Measurements from ENCODE around the gene PPIL6. TPM values are rescaled to one million over a fixed set of nuclear protein-coding genes. Genes with fewer than 3 reads are reported as not detected.

Gene PPIL6
- total RNA-seq, 2 experiments from 2014 or later = 0.17 to 0.22 TPM

DNA sequence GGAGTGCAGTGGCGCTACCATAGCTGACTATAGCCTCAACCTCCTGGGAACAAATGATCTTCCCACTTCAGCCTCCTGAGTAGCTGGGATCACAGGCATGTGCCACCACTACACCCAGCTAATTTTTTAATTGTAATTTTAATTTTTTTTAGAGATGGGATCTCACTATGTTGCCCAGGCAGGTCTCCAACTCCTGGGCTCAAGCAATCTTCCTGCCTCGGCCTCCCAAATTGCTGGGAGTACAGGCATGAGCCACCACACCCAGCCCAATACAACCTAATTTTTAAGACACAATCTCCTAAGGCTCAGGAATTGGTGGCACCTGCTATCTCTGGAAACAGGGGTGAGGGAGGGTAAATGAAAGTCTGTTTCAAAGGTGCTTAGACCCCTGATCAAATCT is 36.8 kb upstream of the PPIL6 start:
- no peaks in the 10 kb centered on the region for H3K27me3 Mint-ChIP-seq
- CTCF ChIA-PET = no interaction called here
- H3K4me3 Mint-ChIP-seq = no peak overlapping the region
- H3K36me3 Mint-ChIP-seq (ENCODE audit: low read depth) = peaks cover 91% of the 10 kb centered on the region
- DNase-seq = no peak
- H3K27ac Mint-ChIP-seq = peak overlapping the region; percentile 80
- POLR2A ChIA-PET = no interaction called here
- H3K4me1 Mint-ChIP-seq = peaks cover 81% of the 10 kb centered on the region
- H3K9me3 Mint-ChIP-seq = no peaks in the 10 kb centered on the region

DNA sequence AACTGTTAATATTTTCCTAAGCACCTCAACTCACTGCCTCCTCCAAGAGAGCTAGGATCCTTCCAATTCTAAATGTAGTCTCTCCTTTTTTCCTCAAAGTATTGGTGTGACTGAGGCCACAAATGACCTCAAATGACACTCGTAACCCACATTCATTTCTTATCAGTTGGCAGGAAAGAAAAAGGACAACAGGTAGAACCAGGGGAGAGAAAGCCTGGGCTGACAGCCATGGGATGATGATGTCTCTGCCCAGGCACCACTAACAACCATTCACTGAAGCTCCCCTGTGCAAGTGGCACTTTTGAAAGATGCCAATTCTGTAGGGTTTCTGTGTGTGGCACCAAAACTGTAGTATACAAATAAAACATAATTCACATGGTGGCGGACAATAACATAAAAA is 35.2 kb upstream of the PPIL6 start:
- Mint-ChIP-seq H3K9me3 (no peaks in the 10 kb centered on the region), H3K27ac (no peak overlapping the region), H3K4me3 (no peak overlapping the region), H3K4me1 (peaks cover 80% of the 10 kb centered on the region), H3K27me3 (no peaks in the 10 kb centered on the region), H3K36me3 (ENCODE audit: low read depth) (peaks cover 92% of the 10 kb centered on the region)
- ChIA-PET CTCF (interaction anchor here (1.5 kb wide), 1 partner anchor 12 kb away, joined by 6 read pairs; no protein-coding TSS in a partner anchor), POLR2A (no interaction called here)
- no peak for DNase-seq

DNA sequence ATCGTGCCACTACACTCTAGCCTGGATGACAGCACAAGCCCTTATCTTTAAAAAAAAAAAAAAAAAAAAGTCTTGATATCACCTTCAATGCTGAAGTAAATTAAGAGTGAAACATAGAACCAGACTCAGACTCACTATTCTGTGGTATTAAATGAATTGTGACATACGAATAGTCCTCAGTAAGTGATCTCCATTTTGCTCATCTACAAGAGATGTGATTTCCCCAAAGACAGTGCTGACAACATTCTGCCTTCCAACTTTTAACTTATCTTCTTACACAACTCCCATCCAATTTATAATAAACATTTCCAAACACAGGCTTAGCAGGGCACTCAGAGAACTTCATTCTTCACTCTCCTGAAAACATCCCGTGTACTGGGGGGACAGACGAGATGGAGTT is 34.6 kb upstream of the PPIL6 start:
- ChIA-PET CTCF (interaction anchor here (0.9 kb wide), 1 partner anchor 11 kb away, joined by 5 read pairs; no protein-coding TSS in a partner anchor), POLR2A (no interaction called here)
- Mint-ChIP-seq H3K27ac (peak overlapping the region; percentile 15), H3K27me3 (no peaks in the 10 kb centered on the region), H3K36me3 (ENCODE audit: low read depth) (peaks cover 93% of the 10 kb centered on the region), H3K4me3 (no peak overlapping the region), H3K4me1 (peaks cover 77% of the 10 kb centered on the region), H3K9me3 (no peaks in the 10 kb centered on the region)
- no peak for DNase-seq

DNA sequence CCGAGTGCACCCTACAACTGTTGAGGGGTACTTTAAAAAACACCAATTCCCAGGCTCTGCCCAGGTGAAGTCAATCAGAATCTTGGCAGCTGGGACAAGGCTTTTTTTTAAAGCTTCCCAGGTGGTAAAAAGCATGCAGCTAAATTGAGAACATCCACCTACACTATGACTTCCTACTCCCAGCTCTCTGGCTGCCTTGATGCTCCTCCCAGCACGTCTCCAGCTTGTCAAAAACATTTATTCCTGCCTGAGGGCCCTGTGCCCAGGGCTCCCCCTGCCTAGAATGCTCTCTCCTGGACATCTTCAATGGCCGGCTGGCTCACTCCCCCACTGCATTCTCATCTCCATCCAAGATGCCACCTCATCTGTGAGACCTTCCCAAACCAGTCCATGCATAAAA is 32.7 kb upstream of the PPIL6 start:
- peaks cover 76% of the 10 kb centered on the region for H3K4me1 Mint-ChIP-seq
- CTCF ChIA-PET = interaction anchor here (0.6 to 2.1 kb wide), 5 partner anchors 9 to 234 kb away, joined by 3 to 5 read pairs (median 4); no protein-coding TSS in a partner anchor

DNA sequence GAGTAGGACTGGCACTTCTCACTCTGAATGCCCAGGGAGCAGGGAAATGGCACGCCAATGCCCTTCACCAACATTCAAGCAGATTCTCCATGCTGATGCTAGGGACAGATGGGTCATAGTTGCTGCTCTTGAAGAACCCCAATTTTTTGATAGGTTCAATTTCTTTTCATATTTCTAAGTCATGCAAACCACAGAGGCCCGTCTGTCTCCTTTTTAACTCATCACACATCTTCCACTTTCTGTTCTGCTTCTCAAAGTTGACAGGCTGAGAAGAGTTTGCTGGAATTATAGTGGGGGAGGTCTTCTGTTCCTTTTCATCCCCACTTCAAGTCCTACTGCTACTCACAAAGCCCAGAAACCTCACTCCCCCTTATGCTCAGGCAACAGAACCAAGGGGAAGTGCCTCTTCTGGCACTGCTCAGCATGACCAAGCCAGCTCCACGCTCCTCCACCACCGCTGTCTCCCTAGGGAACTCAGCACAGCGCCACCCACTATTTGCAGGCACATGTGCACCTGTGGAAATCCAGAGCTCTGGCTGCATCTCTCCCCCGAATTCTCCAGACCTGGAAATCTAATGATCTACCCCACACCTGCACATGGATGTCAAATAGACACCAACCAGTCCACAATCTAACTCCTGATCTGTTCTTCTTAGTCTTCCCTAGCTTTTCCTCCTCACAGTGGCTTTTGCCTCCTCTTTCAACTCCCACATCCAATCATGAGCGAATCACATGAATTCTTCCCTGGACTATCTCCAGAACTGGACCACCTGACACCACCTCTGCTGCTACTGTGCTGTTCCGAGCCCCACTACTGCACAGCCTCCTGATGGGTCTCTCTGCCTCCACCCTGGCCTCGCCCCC is 31.9 kb upstream of the PPIL6 start:
- POLR2A ChIA-PET = no interaction called here
- Mint-ChIP-seq H3K27ac (peak overlapping the region; percentile 61), H3K27me3 (no peaks in the 10 kb centered on the region), H3K4me3 (no peak overlapping the region), H3K9me3 (no peaks in the 10 kb centered on the region), H3K4me1 (peaks cover 73% of the 10 kb centered on the region), H3K36me3 (ENCODE audit: low read depth) (peaks cover 93% of the 10 kb centered on the region)
- no peak for DNase-seq
- CTCF ChIA-PET = interaction anchor here (0.6 to 2.1 kb wide), 6 partner anchors 8 to 233 kb away, joined by 3 to 11 read pairs (median 4); no protein-coding TSS in a partner anchor

More for the DNA sequence above, 32.7 kb upstream of the PPIL6 start:
- Mint-ChIP-seq H3K4me3 (no peak overlapping the region), H3K27me3 (no peaks in the 10 kb centered on the region), H3K27ac (no peak overlapping the region), H3K9me3 (no peaks in the 10 kb centered on the region), H3K36me3 (ENCODE audit: low read depth) (peaks cover 93% of the 10 kb centered on the region)
- DNase-seq = no peak
- POLR2A ChIA-PET = interaction anchor here (0.6 kb wide), 1 partner anchor 60 kb away, joined by 3 read pairs; no protein-coding TSS in a partner anchor

DNA sequence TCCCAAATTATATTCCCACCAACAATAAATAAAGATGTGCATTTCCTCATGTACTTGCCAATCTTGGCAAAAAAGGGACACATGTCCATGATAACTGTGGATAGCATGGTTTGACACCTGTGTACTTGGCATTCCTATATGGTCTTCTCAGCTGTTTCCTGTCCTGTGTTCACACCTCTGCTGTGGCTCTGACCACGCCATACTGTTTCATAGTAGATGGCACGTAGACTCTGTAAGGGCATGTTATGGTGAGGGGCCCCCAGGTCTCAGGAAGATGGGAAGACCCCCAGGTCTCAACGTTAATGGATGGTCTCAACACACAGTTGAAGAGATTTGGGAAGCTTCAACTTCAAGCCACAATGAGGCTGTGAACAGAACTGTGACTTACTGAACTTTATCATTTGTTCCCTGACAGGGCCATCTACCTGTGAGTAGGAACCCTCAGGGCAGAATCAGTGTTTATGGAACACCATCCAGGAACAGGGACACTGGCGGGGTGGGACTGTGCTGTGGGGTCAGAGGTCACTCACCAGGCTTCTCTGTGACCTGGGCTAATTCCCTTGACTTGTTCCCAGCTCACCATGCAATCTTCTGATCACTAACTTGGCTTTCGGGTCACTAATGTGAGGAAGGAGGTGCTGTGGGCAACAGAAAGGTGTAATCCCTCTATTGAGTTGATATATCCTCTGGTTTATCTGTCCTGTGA is 30.8 kb upstream of the PPIL6 start:
- no peak for DNase-seq
- H3K36me3 Mint-ChIP-seq (ENCODE audit: low read depth) = peaks cover 92% of the 10 kb centered on the region
- ChIA-PET POLR2A (no interaction called here), CTCF (interaction anchor here (1.0 to 2.1 kb wide), 4 partner anchors 11 to 30 kb away, joined by 3 to 11 read pairs (median 5); partner anchors contain the start of gene ZBTB24)
- peak overlapping the region; percentile 48 for H3K27ac Mint-ChIP-seq
- H3K27me3 Mint-ChIP-seq = no peaks in the 10 kb centered on the region
- H3K4me3 Mint-ChIP-seq = no peak overlapping the region
- peaks cover 65% of the 10 kb centered on the region for H3K4me1 Mint-ChIP-seq
- no peaks in the 10 kb centered on the region for H3K9me3 Mint-ChIP-seq

DNA sequence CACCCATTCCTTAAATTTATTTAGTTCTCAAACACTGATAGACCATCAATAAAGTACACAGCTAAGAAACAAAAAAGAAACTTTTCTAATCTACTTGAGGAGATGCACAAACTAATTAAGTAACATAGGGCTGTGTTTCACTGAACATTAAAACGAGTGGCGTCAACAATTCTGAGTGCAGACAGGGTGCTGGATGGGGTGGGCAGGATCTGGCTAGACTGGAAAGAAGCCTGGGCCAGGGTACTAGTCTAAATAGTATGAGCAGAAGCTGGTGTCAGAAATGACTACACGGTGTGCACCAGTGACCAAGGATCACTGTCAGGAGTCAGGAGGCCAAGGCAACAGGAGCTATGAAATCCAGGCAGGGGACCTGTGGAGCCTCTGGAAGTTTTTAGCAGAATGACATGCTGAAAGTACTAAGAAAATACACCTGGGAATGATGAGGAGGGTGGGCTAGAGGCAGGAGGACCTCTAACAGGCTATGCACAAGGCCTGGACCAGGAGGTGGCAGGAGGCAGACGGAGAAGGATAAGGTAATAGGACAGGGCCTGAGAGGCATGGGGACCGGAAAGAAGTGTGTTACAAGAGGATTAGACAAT is 29.3 kb upstream of the PPIL6 start:
- POLR2A ChIA-PET = interaction anchor here (0.6 kb wide), 1 partner anchor 161 kb away, joined by 4 read pairs; no protein-coding TSS in a partner anchor
- peaks cover 65% of the 10 kb centered on the region for H3K4me1 Mint-ChIP-seq

DNA sequence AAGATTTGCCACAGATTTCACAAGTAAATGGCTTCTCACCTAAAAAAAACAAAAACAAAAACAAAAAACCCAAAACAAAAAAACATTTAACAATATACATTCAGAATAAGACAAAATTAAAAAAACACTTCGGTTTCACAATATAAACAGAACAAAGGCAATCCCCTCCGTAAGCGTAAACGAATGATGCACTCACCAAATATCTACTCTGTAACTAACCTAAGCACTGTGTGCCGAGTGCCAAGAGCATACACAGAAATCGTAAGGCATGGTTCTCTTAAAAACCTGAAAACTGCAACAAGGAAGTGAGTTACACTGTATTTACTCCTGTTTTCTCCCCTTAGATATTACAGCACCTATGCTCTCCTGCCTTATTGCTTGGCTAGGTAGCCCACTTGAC is 27.3 kb upstream of the PPIL6 start:
- POLR2A ChIA-PET = no interaction called here
- CTCF ChIA-PET = no interaction called here
- no peak overlapping the region for H3K4me3 Mint-ChIP-seq
- no peak overlapping the region for H3K27ac Mint-ChIP-seq
- H3K4me1 Mint-ChIP-seq = peaks cover 59% of the 10 kb centered on the region
- H3K36me3 Mint-ChIP-seq (ENCODE audit: low read depth) = peaks cover 86% of the 10 kb centered on the region
- no peaks in the 10 kb centered on the region for H3K27me3 Mint-ChIP-seq
- no peak for DNase-seq
- H3K9me3 Mint-ChIP-seq = no peaks in the 10 kb centered on the region

More for the DNA sequence above, 29.3 kb upstream of the PPIL6 start:
- CTCF ChIA-PET = interaction anchor here (1.1 to 2.0 kb wide), 4 partner anchors 10 to 16 kb away, joined by 3 to 5 read pairs (median 4); partner anchors contain the start of gene ZBTB24
- Mint-ChIP-seq H3K27ac (peak overlapping the region; percentile 57), H3K27me3 (no peaks in the 10 kb centered on the region), H3K4me3 (no peak overlapping the region), H3K9me3 (no peaks in the 10 kb centered on the region), H3K36me3 (ENCODE audit: low read depth) (peaks cover 90% of the 10 kb centered on the region)
- no peak for DNase-seq

DNA sequence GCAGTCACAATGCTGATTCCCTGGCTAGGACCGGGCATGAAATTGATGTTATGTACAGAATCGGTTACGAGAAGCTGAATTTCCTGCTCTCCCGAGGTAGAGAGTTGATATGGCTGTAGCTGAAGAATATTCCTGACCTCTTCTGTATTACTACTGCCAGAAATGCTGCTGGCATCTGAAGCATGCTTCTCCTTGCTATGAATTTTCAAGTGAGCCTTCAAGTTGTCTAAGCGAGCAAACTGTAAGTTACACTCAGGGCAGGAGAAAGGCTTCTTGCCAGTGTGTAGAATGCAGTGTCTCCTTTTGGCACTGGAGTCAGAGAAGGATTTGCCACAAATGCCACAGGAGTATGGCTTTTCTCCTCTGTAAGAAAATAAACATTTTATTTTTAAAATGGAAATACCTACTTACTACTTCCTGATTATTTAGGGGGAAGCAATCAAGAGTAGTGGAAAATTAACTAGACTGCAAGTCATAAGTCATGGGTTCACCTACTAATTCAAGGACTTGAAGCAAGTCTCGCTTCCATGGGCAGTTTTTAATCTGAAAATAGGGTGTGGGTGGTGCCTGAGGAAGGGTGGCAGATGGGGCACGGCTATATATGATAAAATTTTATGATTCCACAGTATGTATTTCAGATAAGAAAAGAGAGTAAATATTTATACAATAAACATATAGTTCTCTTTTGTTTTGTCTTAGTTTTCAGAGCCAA is 25.9 kb upstream of the PPIL6 start:
- Mint-ChIP-seq H3K4me1 (peaks cover 55% of the 10 kb centered on the region), H3K9me3 (peaks cover 7% of the 10 kb centered on the region), H3K36me3 (ENCODE audit: low read depth) (peaks cover 83% of the 10 kb centered on the region), H3K4me3 (no peak overlapping the region), H3K27me3 (no peaks in the 10 kb centered on the region), H3K27ac (no peak overlapping the region)
- ChIA-PET POLR2A (no interaction called here), CTCF (interaction anchor here (1.2 kb wide), 2 partner anchors 13 to 19 kb away, joined by 3 read pairs; no protein-coding TSS in a partner anchor)
- DNase-seq = no peak

DNA sequence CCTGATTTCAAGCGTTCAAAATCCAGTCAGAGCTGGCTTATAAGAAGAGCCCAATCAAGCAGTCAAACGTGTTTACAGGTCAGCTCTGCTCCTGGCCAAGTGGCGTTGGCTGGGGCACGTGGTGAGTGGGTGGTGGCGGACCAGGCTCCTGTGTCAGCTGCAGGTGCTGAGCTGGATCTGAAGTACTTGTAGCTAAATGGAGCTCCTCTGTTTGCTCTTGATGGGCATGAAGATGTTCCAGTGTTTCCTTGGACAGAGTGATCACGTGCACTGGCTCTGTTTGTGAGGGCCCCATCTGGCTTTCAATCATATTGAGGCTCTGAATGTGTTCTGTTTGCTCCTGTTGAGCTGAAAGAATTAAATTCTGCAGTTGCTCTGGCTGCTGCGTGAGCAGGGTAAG is 25.3 kb upstream of the PPIL6 start:
- H3K27me3 Mint-ChIP-seq = no peaks in the 10 kb centered on the region
- ChIA-PET CTCF (interaction anchor here (1.2 kb wide), 2 partner anchors 14 to 18 kb away, joined by 3 read pairs; no protein-coding TSS in a partner anchor), POLR2A (no interaction called here)
- peaks cover 83% of the 10 kb centered on the region for H3K36me3 Mint-ChIP-seq (ENCODE audit: low read depth)
- H3K4me1 Mint-ChIP-seq = peaks cover 54% of the 10 kb centered on the region
- peaks cover 7% of the 10 kb centered on the region for H3K9me3 Mint-ChIP-seq
- H3K27ac Mint-ChIP-seq = no peak overlapping the region
- H3K4me3 Mint-ChIP-seq = no peak overlapping the region
- DNase-seq = no peak

DNA sequence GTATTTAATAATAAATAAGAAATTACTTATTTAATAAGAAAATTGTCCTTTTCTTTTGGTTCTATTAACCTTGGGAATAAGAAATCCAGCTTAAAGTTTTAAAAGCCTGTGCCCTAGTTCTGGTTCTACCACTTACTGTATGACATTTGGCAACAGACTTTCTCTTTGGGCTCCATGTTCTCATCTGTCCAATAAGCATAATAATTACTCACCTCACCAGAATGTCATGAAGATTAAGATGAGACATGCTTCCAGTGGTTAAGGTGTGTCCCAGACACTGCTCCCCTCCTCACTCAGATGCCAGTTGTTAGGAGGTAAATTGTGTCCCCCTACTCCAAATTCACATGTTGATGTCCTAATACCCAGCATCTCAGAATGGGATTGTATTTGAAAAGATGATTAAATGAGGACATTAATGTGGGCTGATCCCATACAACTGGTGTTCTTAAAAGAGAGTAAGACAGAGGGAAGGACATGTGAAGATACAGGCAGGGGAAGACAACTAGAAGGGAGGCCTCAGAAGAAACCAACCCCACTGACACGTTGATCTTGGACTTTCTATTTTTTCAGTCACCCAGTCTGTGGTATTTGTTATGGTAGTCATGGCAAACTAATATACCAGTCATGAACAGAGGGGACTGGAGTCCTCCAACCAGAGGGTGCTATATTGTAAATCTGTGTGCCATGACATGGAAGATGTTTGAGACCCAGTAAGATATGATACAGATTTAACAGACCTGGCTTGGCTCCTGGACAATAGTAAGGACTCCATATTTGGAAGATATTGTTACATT is 21.5 kb upstream of the PPIL6 start:
- ChIA-PET CTCF (interaction anchor here (2.3 kb wide), 1 partner anchor 20 kb away, joined by 9 read pairs; no protein-coding TSS in a partner anchor), POLR2A (no interaction called here)
- Mint-ChIP-seq H3K27ac (no peak overlapping the region), H3K4me3 (no peak overlapping the region), H3K36me3 (ENCODE audit: low read depth) (peaks cover 55% of the 10 kb centered on the region), H3K9me3 (peaks cover 7% of the 10 kb centered on the region), H3K27me3 (no peaks in the 10 kb centered on the region), H3K4me1 (peaks cover 64% of the 10 kb centered on the region)
- no peak for DNase-seq

Data from activated CD4-positive, alpha-beta T cell treated with anti-CD3 and anti-CD28 coated beads, Interleukin-2, amount 10 ng/mL, durations not matched to agents 7 days and 5 days (primary cell).